ENCODE data around the gene RPS3. TPM values are rescaled to one million over a fixed set of nuclear protein-coding genes. Genes with fewer than 3 reads are reported as not detected.
A peak's percentile ranks its signal among the peaks of the same experiment; 100 is the strongest.

The RPS3 gene
- total RNA-seq, 1 experiment from 2014 or later = 2,875 TPM

DNA sequence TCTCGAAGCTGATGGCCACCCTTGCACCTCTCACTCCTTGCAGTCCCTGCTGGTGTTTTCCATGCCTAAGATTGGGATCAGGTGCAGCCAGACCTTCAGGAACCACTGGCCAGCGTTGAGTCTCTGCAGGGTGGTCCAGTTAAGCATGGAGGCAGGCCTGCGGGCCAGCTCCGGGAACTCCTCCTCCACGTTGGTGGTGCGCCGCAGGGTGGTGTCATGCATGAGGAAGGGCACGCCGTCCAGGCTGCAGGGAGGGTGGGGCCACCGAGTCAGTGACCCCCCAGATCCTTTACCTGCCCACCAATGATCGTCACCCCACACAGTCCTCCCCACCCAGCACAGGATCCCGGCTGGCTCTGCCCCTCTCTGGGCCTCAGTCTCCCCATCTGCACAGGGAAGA is 43.7 kb downstream of the RPS3 start:
- ChIA-PET CTCF (no interaction called here), POLR2A (ENCODE audit: low non-redundant PET) (no interaction called here)
- Histone ChIP-seq H3K4me3 (ENCODE audit: low read depth, low read length, poor library complexity, severe bottlenecking) (no peak overlapping the region), H3K27me3 (replicated peaks; ENCODE audit: insufficient read depth, low read depth, low read length, poor library complexity) (no peaks in the 10 kb centered on the region), H3K9me3 (ENCODE audit: low read depth, low read length, poor library complexity, severe bottlenecking) (no peaks in the 10 kb centered on the region), H3K27ac (ENCODE audit: low read depth, low read length, poor library complexity, severe bottlenecking) (no peak overlapping the region), H3K4me1 (ENCODE audit: insufficient read depth, low read length, poor library complexity, severe bottlenecking) (no peaks in the 10 kb centered on the region), H3K36me3 (ENCODE audit: insufficient read depth, low read length, poor library complexity, severe bottlenecking) (no peaks in the 10 kb centered on the region)
- BruUV-seq (replicated peaks) = no TSS peak
- TF ChIP-seq, protein P1, sequence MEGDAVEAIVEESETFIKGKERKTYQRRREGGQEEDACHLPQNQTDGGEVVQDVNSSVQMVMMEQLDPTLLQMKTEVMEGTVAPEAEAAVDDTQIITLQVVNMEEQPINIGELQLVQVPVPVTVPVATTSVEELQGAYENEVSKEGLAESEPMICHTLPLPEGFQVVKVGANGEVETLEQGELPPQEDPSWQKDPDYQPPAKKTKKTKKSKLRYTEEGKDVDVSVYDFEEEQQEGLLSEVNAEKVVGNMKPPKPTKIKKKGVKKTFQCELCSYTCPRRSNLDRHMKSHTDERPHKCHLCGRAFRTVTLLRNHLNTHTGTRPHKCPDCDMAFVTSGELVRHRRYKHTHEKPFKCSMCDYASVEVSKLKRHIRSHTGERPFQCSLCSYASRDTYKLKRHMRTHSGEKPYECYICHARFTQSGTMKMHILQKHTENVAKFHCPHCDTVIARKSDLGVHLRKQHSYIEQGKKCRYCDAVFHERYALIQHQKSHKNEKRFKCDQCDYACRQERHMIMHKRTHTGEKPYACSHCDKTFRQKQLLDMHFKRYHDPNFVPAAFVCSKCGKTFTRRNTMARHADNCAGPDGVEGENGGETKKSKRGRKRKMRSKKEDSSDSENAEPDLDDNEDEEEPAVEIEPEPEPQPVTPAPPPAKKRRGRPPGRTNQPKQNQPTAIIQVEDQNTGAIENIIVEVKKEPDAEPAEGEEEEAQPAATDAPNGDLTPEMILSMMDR (conservative IDR thresholded peaks at IDR 0.05; ENCODE audit: low read depth, low read length) = no peak
- no peak for TF ChIP-seq EZH2 (IDR thresholded peaks at IDR 0.05; ENCODE audit: borderline replicate concordance, low read depth, low read length, poor library complexity, severe bottlenecking)
- intact Hi-C loops (cut with micrococcal nuclease; ENCODE audit: unreplicated experiment) = no loop called here
- DNase-seq (ENCODE audit: low spot score) = no peak

DNA sequence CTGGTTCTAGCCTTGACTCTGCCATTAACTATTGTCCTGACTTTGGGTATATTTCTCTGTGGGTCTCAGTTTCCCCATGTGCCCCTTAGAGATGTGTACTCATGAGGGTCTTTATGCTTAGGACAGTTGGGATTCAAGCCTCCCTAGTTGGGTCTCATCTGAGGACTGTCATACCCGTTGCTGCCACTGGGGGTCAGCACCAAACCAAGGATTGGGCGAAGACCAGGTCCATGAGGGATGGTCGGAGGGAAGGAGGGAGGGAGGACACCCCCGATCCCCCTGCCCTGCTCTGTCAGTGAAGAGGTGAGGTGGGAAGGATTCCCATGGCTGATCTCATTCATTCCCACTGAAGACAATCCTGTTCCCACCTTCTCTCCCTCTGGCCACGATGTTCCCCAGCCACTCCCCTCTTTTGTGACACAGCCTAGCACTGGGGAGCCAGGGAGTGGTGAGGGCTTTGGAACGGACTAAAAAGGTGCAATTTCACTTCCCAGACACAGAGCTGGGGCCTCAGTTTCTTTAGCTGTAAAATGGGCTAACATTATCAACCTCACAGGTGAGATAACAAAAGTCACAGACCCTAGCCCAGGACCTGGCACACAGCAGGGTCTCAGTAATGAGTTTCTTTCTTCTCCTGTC is 46.1 kb downstream of the RPS3 start:
- TF ChIP-seq EZH2 (IDR thresholded peaks at IDR 0.05; ENCODE audit: borderline replicate concordance, low read depth, low read length, poor library complexity, severe bottlenecking) = no peak
- TF ChIP-seq, protein P1 (conservative IDR thresholded peaks at IDR 0.05; ENCODE audit: low read depth, low read length) = peak; percentile 97
- Histone ChIP-seq H3K9me3 (ENCODE audit: low read depth, low read length, poor library complexity, severe bottlenecking) (no peaks in the 10 kb centered on the region), H3K27me3 (replicated peaks; ENCODE audit: insufficient read depth, low read depth, low read length, poor library complexity) (no peaks in the 10 kb centered on the region), H3K4me3 (ENCODE audit: low read depth, low read length, poor library complexity, severe bottlenecking) (no peak overlapping the region), H3K36me3 (ENCODE audit: insufficient read depth, low read length, poor library complexity, severe bottlenecking) (no peaks in the 10 kb centered on the region), H3K27ac (ENCODE audit: low read depth, low read length, poor library complexity, severe bottlenecking) (no peak overlapping the region), H3K4me1 (ENCODE audit: insufficient read depth, low read length, poor library complexity, severe bottlenecking) (no peaks in the 10 kb centered on the region)
- ChIA-PET POLR2A (ENCODE audit: low non-redundant PET) (interaction anchor here (0.6 kb wide), 1 partner anchor 117 kb away, joined by 4 read pairs; the partner anchor contains the start of gene SERPINH1), CTCF (interaction anchor here (0.6 to 1.1 kb wide), 3 partner anchors 55 to 85 kb away, joined by 3 to 7 read pairs (median 3); partner anchors contain the start of gene GDPD5)
- BruUV-seq (replicated peaks) = no TSS peak
- DNase-seq (ENCODE audit: low spot score) = peak; percentile 76
- intact Hi-C loops (cut with micrococcal nuclease; ENCODE audit: unreplicated experiment) = loop anchor here (1.0 kb wide), 1 partner anchor 87 kb away; no protein-coding TSS in a partner anchor

DNA sequence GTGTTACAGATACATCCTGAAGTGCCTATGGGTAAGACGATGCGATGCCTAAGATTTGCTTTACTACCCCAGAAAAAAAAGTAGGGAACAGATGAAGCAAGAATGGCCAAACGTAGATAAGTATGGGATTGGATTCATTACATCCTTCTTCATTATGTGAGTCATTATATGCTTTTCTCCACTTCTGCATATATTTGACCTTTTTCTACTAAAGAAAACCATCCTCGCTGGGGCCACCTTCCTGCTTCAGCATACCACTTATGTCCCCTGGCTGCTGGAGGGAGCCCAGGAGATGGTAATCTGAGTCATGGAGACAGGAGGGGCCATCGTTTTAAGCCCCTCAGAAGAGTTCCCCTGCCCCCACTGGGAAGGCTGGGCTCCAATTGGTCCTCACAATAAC is 48.1 kb downstream of the RPS3 start:
- Histone ChIP-seq H3K27me3 (replicated peaks; ENCODE audit: insufficient read depth, low read depth, low read length, poor library complexity) (no peaks in the 10 kb centered on the region), H3K4me1 (ENCODE audit: insufficient read depth, low read length, poor library complexity, severe bottlenecking) (no peaks in the 10 kb centered on the region), H3K27ac (ENCODE audit: low read depth, low read length, poor library complexity, severe bottlenecking) (no peak overlapping the region), H3K4me3 (ENCODE audit: low read depth, low read length, poor library complexity, severe bottlenecking) (no peak overlapping the region), H3K9me3 (ENCODE audit: low read depth, low read length, poor library complexity, severe bottlenecking) (no peaks in the 10 kb centered on the region), H3K36me3 (ENCODE audit: insufficient read depth, low read length, poor library complexity, severe bottlenecking) (no peaks in the 10 kb centered on the region)
- intact Hi-C loops (cut with micrococcal nuclease; ENCODE audit: unreplicated experiment) = no loop called here
- ChIA-PET CTCF (no interaction called here), POLR2A (ENCODE audit: low non-redundant PET) (no interaction called here)
- TF ChIP-seq, protein P1 (conservative IDR thresholded peaks at IDR 0.05; ENCODE audit: low read depth, low read length) = no peak
- no peak for TF ChIP-seq EZH2 (IDR thresholded peaks at IDR 0.05; ENCODE audit: borderline replicate concordance, low read depth, low read length, poor library complexity, severe bottlenecking)
- no peak for DNase-seq (ENCODE audit: low spot score)
- BruUV-seq (replicated peaks) = no TSS peak
